ENCODE data around the gene POFUT1. TPM values are rescaled to one million over a fixed set of nuclear protein-coding genes. Genes with fewer than 3 reads are reported as not detected.
A peak's percentile ranks its signal among the peaks of the same experiment; 100 is the strongest.

POFUT1 gene
- total RNA-seq, 4 donors from 2014 or later = 26.0 to 49.4 (median 32.4) TPM

- H3K36me3 ChIP-seq = peaks cover 0 to 23% (median 0%) of the 10 kb centered on the region in 3 donors
- H3K4me1 ChIP-seq = peaks cover 0 to 21% (median 8%) of the 10 kb centered on the region in 4 donors
- no peak for DNase-seq (ENCODE audit: low spot score in 2 of 2)
- peak overlapping the region; percentile 61 to 99 (median 88) for H3K4me3 ChIP-seq
- H3K27me3 ChIP-seq = no peaks in the 10 kb centered on the region
- WGBS, 2 donors = 49 to 55% methylated on average over 4 of the region's 4 CpGs
- peak overlapping the region in 3 of 4 donors; percentile 40 to 89 (median 80) for H3K27ac ChIP-seq
- no peaks in the 10 kb centered on the region for H3K9me3 ChIP-seq
- TF ChIP-seq POLR2A (IDR thresholded peaks at IDR 0.05) (no peak), EP300 (IDR thresholded peaks at IDR 0.05) (no peak)
- TF ChIP-seq, protein P1, sequence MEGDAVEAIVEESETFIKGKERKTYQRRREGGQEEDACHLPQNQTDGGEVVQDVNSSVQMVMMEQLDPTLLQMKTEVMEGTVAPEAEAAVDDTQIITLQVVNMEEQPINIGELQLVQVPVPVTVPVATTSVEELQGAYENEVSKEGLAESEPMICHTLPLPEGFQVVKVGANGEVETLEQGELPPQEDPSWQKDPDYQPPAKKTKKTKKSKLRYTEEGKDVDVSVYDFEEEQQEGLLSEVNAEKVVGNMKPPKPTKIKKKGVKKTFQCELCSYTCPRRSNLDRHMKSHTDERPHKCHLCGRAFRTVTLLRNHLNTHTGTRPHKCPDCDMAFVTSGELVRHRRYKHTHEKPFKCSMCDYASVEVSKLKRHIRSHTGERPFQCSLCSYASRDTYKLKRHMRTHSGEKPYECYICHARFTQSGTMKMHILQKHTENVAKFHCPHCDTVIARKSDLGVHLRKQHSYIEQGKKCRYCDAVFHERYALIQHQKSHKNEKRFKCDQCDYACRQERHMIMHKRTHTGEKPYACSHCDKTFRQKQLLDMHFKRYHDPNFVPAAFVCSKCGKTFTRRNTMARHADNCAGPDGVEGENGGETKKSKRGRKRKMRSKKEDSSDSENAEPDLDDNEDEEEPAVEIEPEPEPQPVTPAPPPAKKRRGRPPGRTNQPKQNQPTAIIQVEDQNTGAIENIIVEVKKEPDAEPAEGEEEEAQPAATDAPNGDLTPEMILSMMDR (IDR thresholded peaks at IDR 0.05) = no peak
Observed at GRCh38 chr20:32278199-32278643, 70.5 kb downstream of the POFUT1 start.

GRCh38 chr20:32281711-32282110, 74.0 kb downstream of the POFUT1 start:
- DNase-seq (ENCODE audit: low spot score in 2 of 2) = no peak
- no peak for TF ChIP-seq POLR2A (IDR thresholded peaks at IDR 0.05)
- TF ChIP-seq, protein P1 (IDR thresholded peaks at IDR 0.05) = no peak
- no peak for TF ChIP-seq EP300 (IDR thresholded peaks at IDR 0.05)
- H3K9me3 ChIP-seq = no peaks in the 10 kb centered on the region
- peaks cover 0 to 36% (median 14%) of the 10 kb centered on the region in 4 donors for H3K4me1 ChIP-seq
- H3K4me3 ChIP-seq = no peak overlapping the region
- no peak overlapping the region for H3K27ac ChIP-seq
- H3K36me3 ChIP-seq = peaks cover 0 to 24% (median 0%) of the 10 kb centered on the region in 3 donors
- WGBS, 2 donors = 89 to 91% methylated on average over 4 of the region's 4 CpGs
- no peaks in the 10 kb centered on the region for H3K27me3 ChIP-seq

DNA sequence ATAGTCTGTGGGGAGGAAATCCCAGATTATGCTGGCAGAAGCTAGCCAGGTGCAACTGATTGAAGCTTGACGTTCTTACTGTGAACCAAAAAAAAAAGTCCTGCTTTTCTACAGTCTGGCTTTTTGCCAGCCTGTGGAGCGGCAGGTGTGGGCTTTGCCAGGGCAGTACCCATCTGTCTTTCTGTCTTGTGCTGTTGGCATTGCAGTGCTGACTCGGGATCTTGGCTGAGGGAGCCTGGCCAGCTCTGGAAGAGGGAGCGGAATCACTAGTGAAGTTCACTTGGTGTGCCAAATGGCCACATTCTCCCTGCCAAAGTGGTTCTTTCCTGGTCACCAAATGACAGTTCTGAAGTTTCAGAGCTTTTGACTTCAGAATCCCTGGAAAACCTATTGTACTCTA, 74.8 kb downstream of the POFUT1 start:
- peaks cover 0 to 37% (median 11%) of the 10 kb centered on the region in 4 donors for H3K4me1 ChIP-seq
- DNase-seq (ENCODE audit: low spot score in 2 of 2) = no peak
- TF ChIP-seq POLR2A (IDR thresholded peaks at IDR 0.05) (no peak), EP300 (IDR thresholded peaks at IDR 0.05) (no peak)
- TF ChIP-seq, protein P1 (IDR thresholded peaks at IDR 0.05) = no peak
- 58 to 76% methylated on average over 4 of the region's 4 CpGs for WGBS, 2 donors
- H3K4me3 ChIP-seq = no peak overlapping the region
- H3K27me3 ChIP-seq = no peaks in the 10 kb centered on the region
- no peak overlapping the region for H3K27ac ChIP-seq
- peaks cover 0 to 24% (median 0%) of the 10 kb centered on the region in 3 donors for H3K36me3 ChIP-seq
- H3K9me3 ChIP-seq = no peaks in the 10 kb centered on the region

GRCh38 chr20:32285082-32285620, 77.5 kb downstream of the POFUT1 start:
- H3K4me1 ChIP-seq = peaks cover 0 to 24% (median 7%) of the 10 kb centered on the region in 4 donors
- H3K27me3 ChIP-seq = no peaks in the 10 kb centered on the region
- no peak overlapping the region for H3K4me3 ChIP-seq
- H3K9me3 ChIP-seq = no peaks in the 10 kb centered on the region
- TF ChIP-seq, protein P1 (IDR thresholded peaks at IDR 0.05) = no peak
- no peak for TF ChIP-seq POLR2A (IDR thresholded peaks at IDR 0.05)
- TF ChIP-seq EP300 (IDR thresholded peaks at IDR 0.05) = no peak
- H3K36me3 ChIP-seq = peaks cover 0 to 24% (median 0%) of the 10 kb centered on the region in 3 donors
- DNase-seq (ENCODE audit: low spot score in 2 of 2) = no peak
- WGBS, 2 donors = 60 to 93% methylated on average over 3 of the region's 3 CpGs
- H3K27ac ChIP-seq = peak overlapping the region in 3 of 4 donors; percentile 14 to 60 (median 48)

GRCh38 chr20:32285621-32286371, 78.1 kb downstream of the POFUT1 start:
- peaks cover 0 to 23% (median 0%) of the 10 kb centered on the region in 3 donors for H3K36me3 ChIP-seq
- no peak overlapping the region for H3K4me3 ChIP-seq
- DNase-seq (ENCODE audit: low spot score in 2 of 2) = no peak
- H3K27me3 ChIP-seq = no peaks in the 10 kb centered on the region
- TF ChIP-seq EP300 (IDR thresholded peaks at IDR 0.05) (no peak), POLR2A (IDR thresholded peaks at IDR 0.05) (no peak)
- TF ChIP-seq, protein P1 (IDR thresholded peaks at IDR 0.05) = no peak
- WGBS, 2 donors = 65 to 77% methylated on average over 4 of the region's 4 CpGs
- no peaks in the 10 kb centered on the region for H3K9me3 ChIP-seq
- peaks cover 0 to 24% (median 7%) of the 10 kb centered on the region in 4 donors for H3K4me1 ChIP-seq
- H3K27ac ChIP-seq = peak overlapping the region in 3 of 4 donors; percentile 14 to 62 (median 48)
